IMR-90 (cell line): ENCODE data around the gene DAPK1. TPM values are rescaled to one million over a fixed set of nuclear protein-coding genes. Genes with fewer than 3 reads are reported as not detected.

Experiments used
- ATAC-seq: fragments of 200-7000 bp; cut with Tn5 transposase; 2 replicates; pipeline ENCODE4 v1.9.1; 2020; ENCODE audit warnings: low read depth, mild to moderate bottlenecking, moderate library complexity
- BruUV-seq: library from RNA; stranded (reverse); fragments of 400-500 nt; replicated peaks from 2 replicates; lab custom pipeline; 2021; lab: Mats Ljungman, UMichigan
- CTCF ChIA-PET: fragments of 300-600 bp; formaldehyde crosslinking; extraction: SDS; loops from one replicate; lab custom pipeline; 2021; ENCODE audit warnings: antibody characterized with exemption; lab: Yijun Ruan, JAX
- POLR2A ChIA-PET: fragments of 300-600 bp; sonication (Branson Sonifier 250); formaldehyde crosslinking; loops from one replicate; lab custom pipeline; 2022; ENCODE audit warnings: antibody characterized with exemption; ENCODE audit not compliant: unreplicated experiment; lab: Charles Lee
- DNase-seq: peaks from one replicate; pipeline ENCODE4 v3.0.0; 2013
- H2AFZ ChIP-seq: replicated peaks from 2 replicates; pipeline ENCODE3; 2013; ENCODE audit warnings: low read length, mild to moderate bottlenecking; ENCODE audit not compliant: poor library complexity
- H2AK5ac ChIP-seq: 2 replicates; pipeline ENCODE4 v1.6.1; 2013; ENCODE audit warnings: low read depth, low read length, inconsistent platforms
- H2AK9ac ChIP-seq: replicated peaks from 2 replicates; pipeline ENCODE3; 2013; ENCODE audit warnings: mild to moderate bottlenecking, low read depth, low read length, moderate library complexity; ENCODE audit not compliant: poor library complexity
- H2BK120ac ChIP-seq: 2 replicates; pipeline ENCODE4 v1.6.1; 2013; ENCODE audit warnings: low read depth, low read length, inconsistent platforms
- H2BK15ac ChIP-seq: 3 replicates; pipeline ENCODE4 v1.6.1; 2013; ENCODE audit warnings: low read depth, low read length, inconsistent platforms
- H2BK20ac ChIP-seq: 2 replicates; pipeline ENCODE4 v1.6.1; 2013; ENCODE audit warnings: low read depth, mild to moderate bottlenecking, inconsistent platforms, low read length, moderate library complexity
- H2BK5ac ChIP-seq: 2 replicates; pipeline ENCODE4 v1.6.1; 2013; ENCODE audit warnings: mild to moderate bottlenecking, low read depth, low read length, inconsistent platforms; ENCODE audit not compliant: poor library complexity, severe bottlenecking
- H3K14ac ChIP-seq: replicated peaks from 2 replicates; pipeline ENCODE4 v1.6.1; 2013; ENCODE audit warnings: low read depth, low read length, inconsistent platforms
- H3K18ac ChIP-seq: 2 replicates; pipeline ENCODE4 v1.6.1; 2013; ENCODE audit warnings: low read depth, low read length, control low read depth
- H3K23ac ChIP-seq: 2 replicates; pipeline ENCODE4 v1.6.1; 2013; ENCODE audit warnings: low read depth, low read length, inconsistent platforms
- H3K27ac ChIP-seq: 2 replicates; pipeline ENCODE4 v1.5.1; 2013; ENCODE audit warnings: mild to moderate bottlenecking, control low read depth, low read length; ENCODE audit not compliant: insufficient read depth
- H3K27me3 ChIP-seq: 2 replicates; pipeline ENCODE4 v1.6.1; 2013; ENCODE audit warnings: low read length; ENCODE audit not compliant: control insufficient read depth, insufficient read depth
- H3K36me3 ChIP-seq: 2 replicates; pipeline ENCODE4 v1.6.1; 2013; ENCODE audit warnings: low read length, mixed read lengths; ENCODE audit not compliant: control insufficient read depth, insufficient read depth
- H3K4ac ChIP-seq: 2 replicates; pipeline ENCODE4 v1.6.1; 2013; ENCODE audit warnings: low read depth, low read length, inconsistent platforms
- H3K4me1 ChIP-seq: 2 replicates; pipeline ENCODE4 v1.6.1; 2013; ENCODE audit warnings: low read length, mixed read lengths; ENCODE audit not compliant: control insufficient read depth, insufficient read depth
- H3K4me2 ChIP-seq: 2 replicates; pipeline ENCODE4 v1.6.1; 2013; ENCODE audit warnings: low read depth, mild to moderate bottlenecking, control low read depth, low read length, moderate library complexity
- H3K4me3 ChIP-seq: 2 replicates; pipeline ENCODE4 v1.5.1; 2013; ENCODE audit warnings: low read depth, mild to moderate bottlenecking, control low read depth, low read length, moderate library complexity; ENCODE audit not compliant: insufficient read depth
- H3K56ac ChIP-seq: 2 replicates; pipeline ENCODE4 v1.6.1; 2013; ENCODE audit warnings: low read length, inconsistent platforms; ENCODE audit not compliant: insufficient read depth; ENCODE audit errors: extremely low read depth
- H3K79me1 ChIP-seq, 2 experiments: 2 replicates each; pipeline ENCODE4 v1.6.1; 2013; ENCODE audit warnings: low read length in 2 of 2, inconsistent platforms in 1 of 2, low read depth in 1 of 2
- H3K9ac ChIP-seq: 2 replicates; pipeline ENCODE4 v1.6.1; 2013; ENCODE audit warnings: low read depth, low read length, control low read depth
- H3K9me1 ChIP-seq: 2 replicates; pipeline ENCODE4 v1.6.1; 2013; ENCODE audit warnings: low read length, inconsistent platforms; ENCODE audit not compliant: insufficient read depth
- H3K9me3 ChIP-seq: 2 replicates; pipeline ENCODE4 v1.6.1; 2013; ENCODE audit warnings: low read length; ENCODE audit not compliant: control insufficient read depth, insufficient read depth
- H4K20me1 ChIP-seq: 2 replicates; pipeline ENCODE4 v1.6.1; 2013; ENCODE audit warnings: low read length, inconsistent platforms; ENCODE audit not compliant: insufficient read depth
- H4K5ac ChIP-seq: 2 replicates; pipeline ENCODE4 v1.6.1; 2013; ENCODE audit warnings: mild to moderate bottlenecking, low read depth, low read length, control low read depth
- H4K8ac ChIP-seq, 2 experiments: 2 replicates each; pipeline ENCODE4 v1.6.1; 2013; ENCODE audit warnings: low read depth in 2 of 2, low read length in 2 of 2, control low read depth in 1 of 2, inconsistent platforms in 1 of 2
- H4K91ac ChIP-seq: 2 replicates; pipeline ENCODE4 v1.6.1; 2013; ENCODE audit warnings: low read depth, low read length, inconsistent platforms; ENCODE audit not compliant: insufficient read depth
- BHLHE40 ChIP-seq: fragments of 150-350 bp; IDR thresholded peaks from 2 replicates; pipeline ENCODE4 v1.6.1; 2016; ENCODE audit warnings: mild to moderate bottlenecking, low read depth, low read length
- CEBPB ChIP-seq: IDR thresholded peaks from 2 replicates; pipeline ENCODE4 v1.6.1; 2012; ENCODE audit warnings: low read depth, low read length, improper control_type of control experiment
- CHD1 ChIP-seq: IDR thresholded peaks from 2 replicates; pipeline ENCODE4 v1.6.1; 2012; ENCODE audit warnings: low read depth, low read length, improper control_type of control experiment
- CTCF ChIP-seq: conservative IDR thresholded peaks from 2 replicates; pipeline ENCODE4 v1.5.1; 2012; ENCODE audit warnings: mild to moderate bottlenecking, low read depth, low read length, improper control_type of control experiment
- FOS ChIP-seq: fragments of 150-350 bp; IDR thresholded peaks from 2 replicates; pipeline ENCODE4 v1.6.1; 2016; ENCODE audit warnings: low read depth, low read length
- MAFK ChIP-seq: IDR thresholded peaks from 2 replicates; pipeline ENCODE4 v1.6.1; 2012; ENCODE audit warnings: low read depth, low read length, improper control_type of control experiment
- MAZ ChIP-seq: IDR thresholded peaks from 2 replicates; pipeline ENCODE4 v1.6.1; 2012; ENCODE audit warnings: low read depth, mild to moderate bottlenecking, low read length, improper control_type of control experiment, moderate library complexity, borderline replicate concordance
- MXI1 ChIP-seq: IDR thresholded peaks from 2 replicates; pipeline ENCODE4 v1.6.1; 2012; ENCODE audit warnings: low read depth, mild to moderate bottlenecking, low read length, moderate library complexity, borderline replicate concordance
- NFE2L2 ChIP-seq: fragments of 150-350 bp; IDR thresholded peaks from 2 replicates; pipeline ENCODE4 v1.6.1; 2016; ENCODE audit warnings: low read depth, mild to moderate bottlenecking, low read length
- POLR2A ChIP-seq: IDR thresholded peaks from 2 replicates; pipeline ENCODE4 v1.6.1; 2012; ENCODE audit warnings: mild to moderate bottlenecking, low read depth, low read length
- RAD21 ChIP-seq: IDR thresholded peaks from 2 replicates; pipeline ENCODE4 v1.6.1; 2012; ENCODE audit warnings: low read length, improper control_type of control experiment
- RCOR1 ChIP-seq: IDR thresholded peaks from 2 replicates; pipeline ENCODE4 v1.6.1; 2012; ENCODE audit warnings: mild to moderate bottlenecking, low read length, improper control_type of control experiment; ENCODE audit not compliant: insufficient replicate concordance
- RFX5 ChIP-seq: IDR thresholded peaks from 2 replicates; pipeline ENCODE4 v1.8.0; 2012; ENCODE audit warnings: low read depth, mild to moderate bottlenecking, low read length, moderate library complexity
- SMC3 ChIP-seq: fragments of 150-350 bp; IDR thresholded peaks from 2 replicates; pipeline ENCODE4 v1.6.1; 2016; ENCODE audit warnings: low read depth, mild to moderate bottlenecking, antibody characterized with exemption, low read length, moderate library complexity
- WGBS, 2 experiments: methylation state at CpG; one replicate each; pipeline versions ENCODE4 v1.1.5 to v1.1.7; 2013; ENCODE audit warnings: missing lambda C conversion rate in 2 of 2; ENCODE audit not compliant: insufficient read length in 1 of 2; ENCODE audit errors: extremely low coverage in 2 of 2; 5-methylcytosine and 5-hydroxymethylcytosine counted together
- dilution Hi-C: fragments of 300-500 bp; cut with HindIII; formaldehyde crosslinking; loops from one replicate; pipeline ENCODE4 v1.14.3; 2018; ENCODE audit warnings: low sequenced_read_pairs; ENCODE audit not compliant: unreplicated experiment
- in situ Hi-C: fragments of 300-500 bp; cut with MboI; formaldehyde crosslinking; loops from 3 replicates; pipeline ENCODE4 v1.14.3; 2019; ENCODE audit warnings: low sequenced_read_pairs, inconsistent platforms, mixed read lengths
- intact Hi-C: fragments of 100-400 bp; cut with micrococcal nuclease; formaldehyde crosslinking; loops from 2 replicates; pipeline ENCODE4 v1.10.0; 2022
- polyA plus RNA-seq, 3 experiments: library from polyadenylated mRNA; depleted of rRNA; stranded (reverse); fragments of >200 nt; gene quantifications; 2 replicates each; pipeline ENCODE4 v1.2.3, GENCODE V29; 2012; ENCODE audit warnings: low replicate concordance in 1 of 3
- total RNA-seq: library from RNA; depleted of rRNA; stranded (reverse); fragments of >200 nt; gene quantifications from 2 replicates; pipeline ENCODE4 v1.2.3, GENCODE V29; 2012
- TF ChIP-seq, protein P1 (sequence below): fragments of 150-350 bp; IDR thresholded peaks from 2 replicates; pipeline ENCODE4 v1.6.1; 2016; ENCODE audit warnings: low read depth, mild to moderate bottlenecking, low read length, moderate library complexity, borderline replicate concordance
- TF ChIP-seq, protein P2 (sequence below): fragments of 150-350 bp; IDR thresholded peaks from 2 replicates; pipeline ENCODE4 v1.6.1; 2017; ENCODE audit warnings: mild to moderate bottlenecking, antibody characterized with exemption, low read length, low read depth

The DAPK1 gene
- total and polyA plus RNA-seq, 2 of the 4 experiments (the other 2 are of a cell fraction), result under 0.01 to 0.03 TPM

GRCh38 chr9:87548159-87548558, 50.5 kb downstream of the DAPK1 start:
- Histone ChIP-seq H2BK5ac (no peak overlapping the region), H3K9me1 (no peaks in the 10 kb centered on the region), H3K4me1 (no peaks in the 10 kb centered on the region), H3K79me1 (no peaks in the 10 kb centered on the region), H4K20me1 (no peaks in the 10 kb centered on the region), H3K4ac (no peak overlapping the region), H4K5ac (no peak overlapping the region), H3K18ac (no peak overlapping the region), H3K14ac (no peak overlapping the region), H4K8ac (no peak overlapping the region), H2AFZ (no peak overlapping the region), H2BK20ac (no peak overlapping the region), H3K36me3 (no peaks in the 10 kb centered on the region), H2AK9ac (no peak overlapping the region), H3K9me3 (no peaks in the 10 kb centered on the region), H2BK120ac (no peak overlapping the region), H3K27ac (no peak overlapping the region), H3K56ac (no peak overlapping the region), H3K4me3 (no peak overlapping the region), H2AK5ac (no peak overlapping the region), H2BK15ac (no peak overlapping the region), H3K9ac (no peak overlapping the region), H3K4me2 (no peak overlapping the region), H3K27me3 (peaks cover 1% of the 10 kb centered on the region; the same call in 1 of the 2 replicates), H4K91ac (no peak overlapping the region), H3K23ac (no peak overlapping the region)
- TF ChIP-seq MAZ, result no peak
- TF ChIP-seq RFX5, result no peak
- no peak for TF ChIP-seq NFE2L2
- TF ChIP-seq MAFK, result no peak
- no peak for TF ChIP-seq CTCF
- TF ChIP-seq, protein P1, sequence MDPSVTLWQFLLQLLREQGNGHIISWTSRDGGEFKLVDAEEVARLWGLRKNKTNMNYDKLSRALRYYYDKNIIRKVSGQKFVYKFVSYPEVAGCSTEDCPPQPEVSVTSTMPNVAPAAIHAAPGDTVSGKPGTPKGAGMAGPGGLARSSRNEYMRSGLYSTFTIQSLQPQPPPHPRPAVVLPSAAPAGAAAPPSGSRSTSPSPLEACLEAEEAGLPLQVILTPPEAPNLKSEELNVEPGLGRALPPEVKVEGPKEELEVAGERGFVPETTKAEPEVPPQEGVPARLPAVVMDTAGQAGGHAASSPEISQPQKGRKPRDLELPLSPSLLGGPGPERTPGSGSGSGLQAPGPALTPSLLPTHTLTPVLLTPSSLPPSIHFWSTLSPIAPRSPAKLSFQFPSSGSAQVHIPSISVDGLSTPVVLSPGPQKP, result no peak
- no peak for TF ChIP-seq CEBPB
- TF ChIP-seq, protein P2, sequence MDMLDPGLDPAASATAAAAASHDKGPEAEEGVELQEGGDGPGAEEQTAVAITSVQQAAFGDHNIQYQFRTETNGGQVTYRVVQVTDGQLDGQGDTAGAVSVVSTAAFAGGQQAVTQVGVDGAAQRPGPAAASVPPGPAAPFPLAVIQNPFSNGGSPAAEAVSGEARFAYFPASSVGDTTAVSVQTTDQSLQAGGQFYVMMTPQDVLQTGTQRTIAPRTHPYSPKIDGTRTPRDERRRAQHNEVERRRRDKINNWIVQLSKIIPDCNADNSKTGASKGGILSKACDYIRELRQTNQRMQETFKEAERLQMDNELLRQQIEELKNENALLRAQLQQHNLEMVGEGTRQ, result no peak
- no peak for TF ChIP-seq CHD1
- no peak for TF ChIP-seq RAD21
- no peak for TF ChIP-seq BHLHE40
- TF ChIP-seq MXI1, result no peak
- no peak for TF ChIP-seq SMC3
- no peak for TF ChIP-seq RCOR1
- no peak for TF ChIP-seq POLR2A
- no peak for TF ChIP-seq FOS
- no TSS peak for BruUV-seq
- CTCF ChIA-PET, result no interaction called here
- intact Hi-C loops, result no loop called here
- ATAC-seq (no peak), DNase-seq (no peak)
- in situ Hi-C loops, result no loop called here
- dilution Hi-C loops, result no loop called here
- WGBS, 2 experiments, result no CpG with 5 or more reads among the region's 3 CpGs
- POLR2A ChIA-PET, result no interaction called here
